GM12864 (cell line): Measurements from ENCODE around the gene ARAP2.

Experiments used
- DNase-seq: peaks from one replicate; pipeline ENCODE4 v3.0.0-alpha.2; 2011; ENCODE audit warnings: low read depth
- H3K4me3 ChIP-seq: 2 replicates; pipeline ENCODE4 v1.5.1; 2011; ENCODE audit warnings: mild to moderate bottlenecking, low read depth, low read length, control low read depth
- CTCF ChIP-seq: IDR thresholded peaks from 2 replicates; pipeline ENCODE4 v1.5.1; 2011; ENCODE audit warnings: low read depth, mild to moderate bottlenecking, moderate library complexity, low read length, control low read depth, inconsistent platforms; ENCODE audit errors: missing control alignments

Gene ARAP2

GRCh38 chr4:36099509-36099908 lies 144.8 kb downstream of the ARAP2 start:
- no peak for DNase-seq
- H3K4me3 ChIP-seq: no peak overlapping the region
- no peak for TF ChIP-seq CTCF

- DNase-seq: no peak
- no peak for TF ChIP-seq CTCF
- no peak overlapping the region for H3K4me3 ChIP-seq
These were observed 149.3 kb downstream of the ARAP2 start for GRCh38 chr4:36094995-36095394.

- DNase-seq: no peak
- TF ChIP-seq CTCF: no peak
- no peak overlapping the region for H3K4me3 ChIP-seq
These were observed 152.3 kb downstream of the ARAP2 start for GRCh38 chr4:36091997-36092396.

GRCh38 chr4:36088542-36088941 lies 155.8 kb downstream of the ARAP2 start:
- TF ChIP-seq CTCF: no peak
- no peak for DNase-seq

GRCh38 chr4:36086261-36086786 lies 158.0 kb downstream of the ARAP2 start:
- DNase-seq: no peak
- no peak for TF ChIP-seq CTCF
- no peak overlapping the region for H3K4me3 ChIP-seq

More at GRCh38 chr4:36088542-36088941, 155.8 kb downstream of the ARAP2 start:
- H3K4me3 ChIP-seq: no peak overlapping the region

GRCh38 chr4:36082817-36083216 lies 161.5 kb downstream of the ARAP2 start:
- H3K4me3 ChIP-seq: no peak overlapping the region
- no peak for DNase-seq
- TF ChIP-seq CTCF: no peak

- peak; percentile 30 for DNase-seq
- no peak overlapping the region for H3K4me3 ChIP-seq
- no peak for TF ChIP-seq CTCF
These were observed 163.1 kb downstream of the ARAP2 start for GRCh38 chr4:36081185-36081584.
